WTC11 (cell line): ENCODE measurements around the gene ATPAF1. TPM values are rescaled to one million over a fixed set of nuclear protein-coding genes. Genes with fewer than 3 reads are reported as not detected.

Experiments
- ATAC-seq: fragments of 200-7000 bp; cut with Tn5 transposase; 2 replicates; pipeline ENCODE4 v1.10.0; 2021; ENCODE audit warnings: mild to moderate bottlenecking, moderate library complexity
- CTCF ChIA-PET: fragments of 300-600 bp; sonication (Branson Sonifier 250); formaldehyde crosslinking; loops from one replicate; lab custom pipeline; 2021; ENCODE audit warnings: antibody characterized with exemption; lab: Charles Lee
- POLR2A ChIA-PET: fragments of 350-600 bp; sonication (Branson Sonifier 250); formaldehyde crosslinking; loops from one replicate; lab custom pipeline; 2021; ENCODE audit warnings: antibody characterized with exemption; lab: Charles Lee
- DNase-seq: peaks from one replicate; pipeline ENCODE4 v3.0.0; 2021; ENCODE audit warnings: low spot score
- H3K27ac Mint-ChIP-seq: 2 replicates; pipeline ENCODE4 v1.8.0; 2021; ENCODE audit warnings: mixed read lengths
- H3K27me3 Mint-ChIP-seq: 2 replicates; pipeline ENCODE4 v1.8.0; 2021; ENCODE audit warnings: low read depth, mild to moderate bottlenecking, moderate library complexity, mixed read lengths
- H3K36me3 Mint-ChIP-seq: 2 replicates; pipeline ENCODE4 v1.8.0; 2021; ENCODE audit warnings: mixed read lengths
- H3K4me1 Mint-ChIP-seq: 2 replicates; pipeline ENCODE4 v1.8.0; 2022; ENCODE audit warnings: mixed read lengths
- H3K4me3 Mint-ChIP-seq: 2 replicates; pipeline ENCODE4 v1.8.0; 2021; ENCODE audit warnings: mild to moderate bottlenecking, moderate library complexity, mixed read lengths
- H3K9me3 Mint-ChIP-seq: 2 replicates; pipeline ENCODE4 v1.8.0; 2021; ENCODE audit warnings: mixed read lengths
- ATF1 ChIP-seq: sonication (generic); formaldehyde crosslinking; IDR thresholded peaks from 2 replicates; pipeline ENCODE4 v1.8.1; 2023; ENCODE audit warnings: mild to moderate bottlenecking, moderate library complexity, missing genetic modification reagents
- ATF2 ChIP-seq: sonication (generic); formaldehyde crosslinking; IDR thresholded peaks from 2 replicates; pipeline ENCODE4 v1.8.1; 2022; ENCODE audit warnings: low read depth, missing genetic modification reagents, borderline replicate concordance
- ATF3 ChIP-seq: sonication (generic); formaldehyde crosslinking; conservative IDR thresholded peaks from 2 replicates; pipeline ENCODE4 v1.8.1; 2022; ENCODE audit warnings: mild to moderate bottlenecking, missing genetic modification reagents
- ATF6 ChIP-seq: sonication (generic); formaldehyde crosslinking; IDR thresholded peaks from 2 replicates; pipeline ENCODE4 v1.8.1; 2023; ENCODE audit warnings: mild to moderate bottlenecking, missing genetic modification reagents
- CREB1 ChIP-seq: sonication (generic); formaldehyde crosslinking; IDR thresholded peaks from 2 replicates; pipeline ENCODE4 v1.8.0; 2023; ENCODE audit warnings: mild to moderate bottlenecking, missing genetic modification reagents
- CREM ChIP-seq: sonication (generic); formaldehyde crosslinking; IDR thresholded peaks from 2 replicates; pipeline ENCODE4 v1.8.1; 2022; ENCODE audit warnings: mild to moderate bottlenecking, missing genetic modification reagents, moderate library complexity
- E2F4 ChIP-seq: sonication (generic); formaldehyde crosslinking; IDR thresholded peaks from 2 replicates; pipeline ENCODE4 v1.8.1; 2022; ENCODE audit warnings: low read depth, mild to moderate bottlenecking, moderate library complexity, missing genetic modification reagents, borderline replicate concordance
- E2F5 ChIP-seq: sonication (generic); formaldehyde crosslinking; IDR thresholded peaks from 2 replicates; pipeline ENCODE4 v1.8.1; 2022; ENCODE audit warnings: mild to moderate bottlenecking, moderate library complexity, missing genetic modification reagents
- ELF4 ChIP-seq: sonication (generic); formaldehyde crosslinking; IDR thresholded peaks from 2 replicates; pipeline ENCODE4 v1.8.1; 2022; ENCODE audit warnings: low read depth, mild to moderate bottlenecking, moderate library complexity, missing genetic modification reagents
- FOXP4 ChIP-seq: sonication (generic); formaldehyde crosslinking; IDR thresholded peaks from 2 replicates; pipeline ENCODE4 v1.8.0; 2022; ENCODE audit warnings: mild to moderate bottlenecking, missing genetic modification reagents
- IRF1 ChIP-seq: sonication (generic); formaldehyde crosslinking; IDR thresholded peaks from 2 replicates; pipeline ENCODE4 v1.8.0; 2023; ENCODE audit warnings: missing genetic modification reagents
- JUN ChIP-seq: sonication (generic); formaldehyde crosslinking; IDR thresholded peaks from 2 replicates; pipeline ENCODE4 v1.8.0; 2023; ENCODE audit warnings: mild to moderate bottlenecking, missing genetic modification reagents
- MYBL2 ChIP-seq: sonication (generic); formaldehyde crosslinking; IDR thresholded peaks from 2 replicates; pipeline ENCODE4 v1.8.1; 2023; ENCODE audit warnings: mild to moderate bottlenecking, moderate library complexity, missing genetic modification reagents
- RORB ChIP-seq: fragments of 250-450 bp; sonication (Bioruptor Pico); IDR thresholded peaks from 2 replicates; pipeline ENCODE4 v1.9.0; 2021; ENCODE audit warnings: mild to moderate bottlenecking
- SOX15 ChIP-seq: fragments of 250-450 bp; sonication (Bioruptor Pico); IDR thresholded peaks from 2 replicates; pipeline ENCODE4 v1.9.0; 2021; ENCODE audit warnings: mild to moderate bottlenecking
- SP1 ChIP-seq: sonication (generic); formaldehyde crosslinking; conservative IDR thresholded peaks from 2 replicates; pipeline ENCODE4 v1.8.1; 2022; ENCODE audit warnings: missing genetic modification reagents
- STAT6 ChIP-seq: sonication (generic); formaldehyde crosslinking; conservative IDR thresholded peaks from 2 replicates; pipeline ENCODE4 v1.8.1; 2023; ENCODE audit warnings: mild to moderate bottlenecking, low read depth, missing genetic modification reagents, moderate library complexity
- TCF7 ChIP-seq: sonication (generic); formaldehyde crosslinking; IDR thresholded peaks from 2 replicates; pipeline ENCODE4 v1.8.0; 2022; ENCODE audit warnings: mild to moderate bottlenecking, low read depth, missing genetic modification reagents, moderate library complexity
- TEAD4 ChIP-seq: sonication (generic); formaldehyde crosslinking; IDR thresholded peaks from 2 replicates; pipeline ENCODE4 v1.8.0; 2022; ENCODE audit warnings: mild to moderate bottlenecking, missing genetic modification reagents
- ZNF263 ChIP-seq: sonication (generic); formaldehyde crosslinking; IDR thresholded peaks from 2 replicates; pipeline ENCODE4 v1.8.1; 2022; ENCODE audit warnings: low read depth, mild to moderate bottlenecking, moderate library complexity, missing genetic modification reagents
- ZNF416 ChIP-seq: fragments of 250-450 bp; sonication (Bioruptor Pico); IDR thresholded peaks from 2 replicates; pipeline ENCODE4 v1.9.0; 2021; ENCODE audit warnings: mild to moderate bottlenecking, inconsistent platforms
- ZNF425 ChIP-seq: fragments of 250-450 bp; sonication (Bioruptor Pico); conservative IDR thresholded peaks from 2 replicates; pipeline ENCODE4 v1.9.0; 2021; ENCODE audit warnings: mild to moderate bottlenecking
- total RNA-seq: library from RNA; stranded (reverse); gene quantifications from 3 replicates; pipeline ENCODE4 v1.2.3, GENCODE V29; 2021

ATPAF1 gene
- total RNA-seq, 1 experiment from 2014 or later: 35.7 TPM

GRCh38 chr1:46687093-46687659 lies 19.0 kb upstream of the ATPAF1 start:
- H3K27ac Mint-ChIP-seq: no peak overlapping the region
- no peaks in the 10 kb centered on the region for H3K27me3 Mint-ChIP-seq
- TF ChIP-seq MYBL2 (CRISPR knock-in tag) (no peak), ATF6 (CRISPR knock-in tag) (no peak), RORB (CRISPR knock-in tag) (no peak), ZNF425 (CRISPR knock-in tag) (no peak), TCF7 (CRISPR knock-in tag) (no peak), CREB1 (CRISPR knock-in tag) (no peak), IRF1 (CRISPR knock-in tag) (no peak), STAT6 (CRISPR knock-in tag) (no peak), SP1 (CRISPR knock-in tag) (no peak)
- no peak overlapping the region for H3K4me3 Mint-ChIP-seq
- CTCF ChIA-PET: no interaction called here
- no peaks in the 10 kb centered on the region for H3K4me1 Mint-ChIP-seq
- ATAC-seq: no peak
- no peak for DNase-seq
- peaks cover 75% of the 10 kb centered on the region for H3K36me3 Mint-ChIP-seq
- no peaks in the 10 kb centered on the region for H3K9me3 Mint-ChIP-seq
- POLR2A ChIA-PET: no interaction called here

GRCh38 chr1:46686255-46686654 lies 18.1 kb upstream of the ATPAF1 start:
- DNase-seq (no peak), ATAC-seq (no peak)
- H3K9me3 Mint-ChIP-seq: no peaks in the 10 kb centered on the region
- H3K36me3 Mint-ChIP-seq: peaks cover 74% of the 10 kb centered on the region
- CTCF ChIA-PET: no interaction called here
- POLR2A ChIA-PET: no interaction called here
- no peaks in the 10 kb centered on the region for H3K27me3 Mint-ChIP-seq
- no peak overlapping the region for H3K27ac Mint-ChIP-seq
- no peaks in the 10 kb centered on the region for H3K4me1 Mint-ChIP-seq
- H3K4me3 Mint-ChIP-seq: no peak overlapping the region
- TF ChIP-seq JUN (CRISPR knock-in tag): no peak
- no peak for TF ChIP-seq SOX15 (CRISPR knock-in tag)
- TF ChIP-seq ATF2 (CRISPR knock-in tag): no peak
- TF ChIP-seq ZNF416 (CRISPR knock-in tag): no peak
- TF ChIP-seq TEAD4 (CRISPR knock-in tag): no peak
- TF ChIP-seq ATF1: no peak
- no peak for TF ChIP-seq CREM (CRISPR knock-in tag)
- TF ChIP-seq ELF4: no peak
- TF ChIP-seq ZNF263 (CRISPR knock-in tag): no peak
- no peak for TF ChIP-seq E2F4 (CRISPR knock-in tag)
- TF ChIP-seq E2F5: no peak
- TF ChIP-seq TCF7 (CRISPR knock-in tag): no peak
- TF ChIP-seq ATF3 (CRISPR knock-in tag): no peak
- no peak for TF ChIP-seq FOXP4 (CRISPR knock-in tag)
